SK-N-SH (cell line): ENCODE measurements around the gene AGAP1. TPM values are rescaled to one million over a fixed set of nuclear protein-coding genes. Genes with fewer than 3 reads are reported as not detected.

Source experiments
- CTCF ChIA-PET: fragments of 300-600, 350-600 bp; formaldehyde crosslinking; extraction: SDS; loops from one replicate; lab custom pipeline; 2021; lab: Yijun Ruan, JAX
- POLR2A ChIA-PET: fragments of 350-600 bp; sonication (Branson Sonifier 250); formaldehyde crosslinking; extraction: SDS; loops from one replicate; lab custom pipeline; 2020; ENCODE audit warnings: antibody characterized with exemption, inconsistent platforms; lab: Yijun Ruan, JAX
- DNase-seq: peaks from one replicate; pipeline ENCODE4 v3.0.0; 2012
- H2AFZ ChIP-seq: fragments of 200-600 bp; sonication (generic); 2 replicates; pipeline ENCODE4 v1.8.1; 2016; ENCODE audit warnings: antibody characterized with exemption, mild to moderate bottlenecking, low read depth
- H3F3A ChIP-seq: fragments of 200-600 bp; sonication (generic); replicated peaks from 2 replicates; pipeline ENCODE3; 2016; ENCODE audit warnings: antibody characterized with exemption, mild to moderate bottlenecking; ENCODE audit not compliant: insufficient read depth
- H3K27ac ChIP-seq, 2 experiments: fragments of 200-500 bp in 1 of 2; fragments of 200-600 bp in 1 of 2; sonication (Bioruptor generic) in 1 of 2; sonication (generic), shearing (Covaris generic) in 1 of 2; 2 replicates each; pipeline versions ENCODE4 v1.5.1 to v1.6.1; 2014 to 2016; ENCODE audit warnings: low read depth in 2 of 2, inconsistent platforms in 1 of 2, low read length in 1 of 2, mild to moderate bottlenecking in 1 of 2, mixed read lengths in 1 of 2
- H3K27me3 ChIP-seq: fragments of 200-600 bp; sonication (generic), shearing (Covaris generic); 2 replicates; pipeline ENCODE4 v1.6.1; 2016; ENCODE audit warnings: mixed run types; ENCODE audit not compliant: insufficient read depth
- H3K36me3 ChIP-seq, 2 experiments: fragments of 200-500 bp in 1 of 2; fragments of 200-600 bp in 1 of 2; sonication (Bioruptor generic) in 1 of 2; sonication (generic) in 1 of 2; replicated peaks in 1 of 2; 2 replicates each; pipeline versions ENCODE3 to v1.5.1; 2014 to 2016; ENCODE audit warnings: low read length in 1 of 2, mild to moderate bottlenecking in 1 of 2; ENCODE audit not compliant: insufficient read depth in 2 of 2, control insufficient read depth in 1 of 2
- H3K4me1 ChIP-seq, 2 experiments: fragments of 200-500 bp in 1 of 2; fragments of 200-600 bp in 1 of 2; sonication (Bioruptor generic) in 1 of 2; sonication (generic), shearing (Covaris generic) in 1 of 2; 2 replicates each; pipeline versions ENCODE4 v1.5.1 to v1.6.1; 2014 to 2016; ENCODE audit warnings: low read depth in 1 of 2, low read length in 1 of 2, mixed run types in 1 of 2; ENCODE audit not compliant: insufficient read depth in 2 of 2, control insufficient read depth in 1 of 2
- H3K4me2 ChIP-seq: fragments of 200-600 bp; sonication (generic), shearing (Covaris generic); 2 replicates; pipeline ENCODE4 v1.6.1; 2017; ENCODE audit warnings: mixed run types
- H3K4me3 ChIP-seq, 2 experiments: fragments of 200-500 bp in 1 of 2; fragments of 200-600 bp in 1 of 2; sonication (Bioruptor generic) in 1 of 2; sonication (generic), shearing (Covaris generic) in 1 of 2; 2 replicates each; pipeline versions ENCODE4 v1.5.1 to v1.8.1; 2014 to 2016; ENCODE audit warnings: low read depth in 2 of 2, inconsistent platforms in 1 of 2, low read length in 1 of 2, mild to moderate bottlenecking in 1 of 2, mixed read lengths in 1 of 2, moderate library complexity in 1 of 2
- H3K79me2 ChIP-seq: fragments of 200-600 bp; sonication (generic); 2 replicates; pipeline ENCODE4 v1.8.1; 2017; ENCODE audit warnings: mild to moderate bottlenecking; ENCODE audit not compliant: insufficient read depth
- H3K9ac ChIP-seq: fragments of 200-600 bp; sonication (generic); 2 replicates; pipeline ENCODE4 v1.6.1; 2017; ENCODE audit warnings: mixed run types
- H3K9me2 ChIP-seq: fragments of 200-600 bp; sonication (generic); 2 replicates; pipeline ENCODE4 v1.6.1; 2017; ENCODE audit warnings: mixed run types
- H3K9me3 ChIP-seq: fragments of 200-600 bp; sonication (generic); 2 replicates; pipeline ENCODE4 v1.6.1; 2017; ENCODE audit warnings: mixed run types, mild to moderate bottlenecking, moderate library complexity
- H4K20me1 ChIP-seq: fragments of 200-600 bp; sonication (generic); 2 replicates; pipeline ENCODE4 v1.6.1; 2017; ENCODE audit warnings: mild to moderate bottlenecking, mixed run types; ENCODE audit not compliant: insufficient read depth
- EP300 ChIP-seq, 2 experiments: IDR thresholded peaks; 2 replicates each; pipeline versions ENCODE4 v1.4.0 to v1.6.1; 2012; ENCODE audit warnings: borderline replicate concordance in 1 of 2, low read depth in 1 of 2, low read length in 1 of 2
- EZH2phosphoT487 ChIP-seq: fragments of 200-600 bp; sonication (generic); IDR thresholded peaks from 2 replicates; pipeline ENCODE4 v1.6.1; 2017; ENCODE audit warnings: low read depth, mixed run types, mild to moderate bottlenecking, antibody characterized with exemption, moderate library complexity, borderline replicate concordance
- GABPA ChIP-seq: IDR thresholded peaks from 2 replicates; pipeline ENCODE4 v1.4.0; 2012; ENCODE audit warnings: low read depth, mild to moderate bottlenecking
- GATA2 ChIP-seq: sonication (generic); formaldehyde crosslinking; IDR thresholded peaks from 2 replicates; pipeline ENCODE4 v1.5.0; 2020; ENCODE audit warnings: mild to moderate bottlenecking, missing genetic modification reagents
- POLR2AphosphoS5 ChIP-seq: IDR thresholded peaks from 2 replicates; pipeline ENCODE4 v1.6.1; 2012; ENCODE audit warnings: low read depth, low read length
- RCOR1 ChIP-seq: fragments of 150-350 bp; IDR thresholded peaks from 2 replicates; pipeline ENCODE4 v1.6.1; 2017; ENCODE audit warnings: antibody characterized with exemption, low read length
- REST ChIP-seq: IDR thresholded peaks from 2 replicates; pipeline ENCODE4 v1.6.1; 2012; ENCODE audit warnings: mild to moderate bottlenecking, low read depth, low read length, moderate library complexity
- TAF1 ChIP-seq: IDR thresholded peaks from 2 replicates; pipeline ENCODE4 v1.6.1; 2012; ENCODE audit warnings: low read depth, mild to moderate bottlenecking, low read length, moderate library complexity, borderline replicate concordance
- TEAD4 ChIP-seq: IDR thresholded peaks from 2 replicates; pipeline ENCODE4 v1.4.0; 2012; ENCODE audit warnings: mild to moderate bottlenecking, borderline replicate concordance; ENCODE audit not compliant: insufficient read depth
- USF1 ChIP-seq: IDR thresholded peaks from 2 replicates; pipeline ENCODE4 v1.4.0; 2012; ENCODE audit warnings: low read depth, borderline replicate concordance
- USF2 ChIP-seq: fragments of 150-350 bp; IDR thresholded peaks from 2 replicates; pipeline ENCODE4 v1.6.1; 2017; ENCODE audit warnings: antibody characterized with exemption, low read length, low read depth, borderline replicate concordance
- WGBS: methylation state at CpG from one replicate; pipeline ENCODE4 v1.1.6; 2017; ENCODE audit warnings: low lambda C conversion rate; 5-methylcytosine and 5-hydroxymethylcytosine counted together
- polyA plus RNA-seq, 3 experiments: library from polyadenylated mRNA; depleted of rRNA; stranded (reverse); fragments of >200 nt; gene quantifications; 2 replicates each; pipeline ENCODE4 v1.2.3, GENCODE V29; 2012

The AGAP1 gene
- polyA plus RNA-seq, 1 of the 3 experiments (the other 2 are of a cell fraction): 8.8 TPM

GRCh38 chr2:235843591-235844395, 349.9 kb downstream of the AGAP1 start:
- no peak overlapping the region for H2AFZ ChIP-seq
- H3K4me2 ChIP-seq: no peak overlapping the region
- no peak overlapping the region for H3K9ac ChIP-seq
- ChIA-PET CTCF (interaction anchor here (1.1 to 1.5 kb wide), 3 partner anchors 50 to 334 kb away, joined by 3 to 5 read pairs (median 3); no protein-coding TSS in a partner anchor), POLR2A (no interaction called here)
- no peaks in the 10 kb centered on the region for H3K4me1 ChIP-seq
- no peaks in the 10 kb centered on the region for H3K79me2 ChIP-seq
- no peak for TF ChIP-seq REST
- no peak for TF ChIP-seq USF2
- TF ChIP-seq POLR2AphosphoS5: no peak
- TF ChIP-seq TEAD4: no peak
- no peak for TF ChIP-seq GABPA
- no peak for TF ChIP-seq RCOR1
- TF ChIP-seq EP300 (IDR thresholded peaks at IDR 0.05; ENCODE audit: borderline replicate concordance in 1 of 2, low read depth in 1 of 2, low read length in 1 of 2): no peak
- no peak for TF ChIP-seq GATA2 (CRISPR knock-in tag)
- no peak for TF ChIP-seq USF1
- TF ChIP-seq EZH2phosphoT487: no peak
- TF ChIP-seq TAF1: no peak
- DNase-seq: no peak
- H3K9me2 ChIP-seq: no peaks in the 10 kb centered on the region
- H4K20me1 ChIP-seq: no peaks in the 10 kb centered on the region
- H3K27me3 ChIP-seq: no peaks in the 10 kb centered on the region
- H3K9me3 ChIP-seq: no peaks in the 10 kb centered on the region
- no peak overlapping the region for H3K4me3 ChIP-seq
- 92% methylated on average over 11 of the region's 12 CpGs for WGBS
- H3K36me3 ChIP-seq: no peaks in the 10 kb centered on the region
- no peak overlapping the region for H3K27ac ChIP-seq
- no peaks in the 10 kb centered on the region for H3F3A ChIP-seq
